ENCODE data around the gene MAST2.

DNA sequence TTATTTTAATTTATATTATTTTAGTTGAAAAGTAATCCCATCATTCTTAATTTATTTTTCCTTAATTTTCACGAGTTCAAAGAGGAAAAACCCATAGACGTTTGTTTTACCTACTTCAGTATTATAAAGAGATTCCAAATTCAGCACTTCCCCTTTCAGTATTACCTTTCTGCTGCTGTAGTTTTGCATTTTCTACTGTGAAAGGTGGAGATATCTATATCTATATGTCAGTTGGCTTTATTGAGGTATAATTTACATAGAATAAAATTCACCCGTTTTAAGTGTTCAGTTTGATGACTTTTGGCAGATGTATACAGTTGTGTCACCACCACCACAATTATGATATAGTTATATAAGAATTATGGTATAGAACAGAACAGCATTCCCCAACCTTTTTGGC is 33.0 kb downstream of the MAST2 start:
- TF ChIP-seq, protein P1, sequence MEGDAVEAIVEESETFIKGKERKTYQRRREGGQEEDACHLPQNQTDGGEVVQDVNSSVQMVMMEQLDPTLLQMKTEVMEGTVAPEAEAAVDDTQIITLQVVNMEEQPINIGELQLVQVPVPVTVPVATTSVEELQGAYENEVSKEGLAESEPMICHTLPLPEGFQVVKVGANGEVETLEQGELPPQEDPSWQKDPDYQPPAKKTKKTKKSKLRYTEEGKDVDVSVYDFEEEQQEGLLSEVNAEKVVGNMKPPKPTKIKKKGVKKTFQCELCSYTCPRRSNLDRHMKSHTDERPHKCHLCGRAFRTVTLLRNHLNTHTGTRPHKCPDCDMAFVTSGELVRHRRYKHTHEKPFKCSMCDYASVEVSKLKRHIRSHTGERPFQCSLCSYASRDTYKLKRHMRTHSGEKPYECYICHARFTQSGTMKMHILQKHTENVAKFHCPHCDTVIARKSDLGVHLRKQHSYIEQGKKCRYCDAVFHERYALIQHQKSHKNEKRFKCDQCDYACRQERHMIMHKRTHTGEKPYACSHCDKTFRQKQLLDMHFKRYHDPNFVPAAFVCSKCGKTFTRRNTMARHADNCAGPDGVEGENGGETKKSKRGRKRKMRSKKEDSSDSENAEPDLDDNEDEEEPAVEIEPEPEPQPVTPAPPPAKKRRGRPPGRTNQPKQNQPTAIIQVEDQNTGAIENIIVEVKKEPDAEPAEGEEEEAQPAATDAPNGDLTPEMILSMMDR (IDR thresholded peaks at IDR 0.05), result no peak
- no peak for TF ChIP-seq POLR2A (IDR thresholded peaks at IDR 0.05)

Measured in heart left ventricle (tissue), 13 donors.